NOMO-1 (cell line): ENCODE measurements around the gene ZBTB44.
A peak's percentile ranks its signal among the peaks of the same experiment; 100 is the strongest.
"Not testable (repeated sequence)": the region's sequence is repeated elsewhere in the genome, so short reads cannot be mapped to it uniquely, and the experiment has no call there.

ENCODE experiments used
- DNase-seq, 2 experiments: peaks; one replicate each; lab custom pipeline; 2025; ENCODE audit not compliant: unreplicated experiment in 2 of 2; lab: John Stamatoyannopoulos, UW

Gene ZBTB44

GRCh38 chr11:130313383-130314183, 1.1 kb downstream of the ZBTB44 start:
- DNase-seq, result peak in 1 of 2 experiments; percentile 25

- no peak for DNase-seq
Measured at GRCh38 chr11:130312046-130312445, 2.7 kb downstream of the ZBTB44 start.

GRCh38 chr11:130310622-130311021, 4.1 kb downstream of the ZBTB44 start:
- no peak for DNase-seq

- no peak for DNase-seq
Measured at GRCh38 chr11:130308886-130309285, 5.8 kb downstream of the ZBTB44 start.

- peak; percentile 26 to 61 for DNase-seq
Measured at GRCh38 chr11:130308059-130308458, 6.7 kb downstream of the ZBTB44 start.

GRCh38 chr11:130304651-130305050, 10.1 kb downstream of the ZBTB44 start:
- DNase-seq, result no peak

- DNase-seq, result no peak
Measured at GRCh38 chr11:130301002-130301401, 13.7 kb downstream of the ZBTB44 start.

GRCh38 chr11:130300567-130300966, 14.2 kb downstream of the ZBTB44 start:
- peak; percentile 26 to 74 for DNase-seq

GRCh38 chr11:130299978-130300377, 14.7 kb downstream of the ZBTB44 start:
- DNase-seq, result no peak

GRCh38 chr11:130295657-130296056, 19.1 kb downstream of the ZBTB44 start:
- no peak for DNase-seq

GRCh38 chr11:130282111-130282510, 32.6 kb downstream of the ZBTB44 start:
- DNase-seq, result no peak

GRCh38 chr11:130281341-130281740, 33.4 kb downstream of the ZBTB44 start:
- DNase-seq, result not testable (repeated sequence)

GRCh38 chr11:130279989-130280388, 34.7 kb downstream of the ZBTB44 start:
- DNase-seq, result no peak

GRCh38 chr11:130278745-130279144, 36.0 kb downstream of the ZBTB44 start:
- DNase-seq, result no peak

- no peak for DNase-seq
Measured at GRCh38 chr11:130278151-130278550, 36.6 kb downstream of the ZBTB44 start.

- DNase-seq, result no peak
Measured at GRCh38 chr11:130272336-130272735, 42.4 kb downstream of the ZBTB44 start.

- DNase-seq, result peak; percentile 22 to 81
Measured at GRCh38 chr11:130269326-130269943, 45.3 kb downstream of the ZBTB44 start.

GRCh38 chr11:130263351-130263750, 51.4 kb downstream of the ZBTB44 start:
- DNase-seq, result no peak

GRCh38 chr11:130262424-130262823, 52.3 kb downstream of the ZBTB44 start:
- DNase-seq, result no peak

- DNase-seq, result no peak
Measured at GRCh38 chr11:130261571-130261970, 53.1 kb downstream of the ZBTB44 start.

- no peak for DNase-seq
Measured at GRCh38 chr11:130260742-130261141, 54.0 kb downstream of the ZBTB44 start.

- no peak for DNase-seq
Measured at GRCh38 chr11:130260080-130260627, 54.6 kb downstream of the ZBTB44 start.
